Measurements from ENCODE around the gene ADIRF.
"Not testable (repeated sequence)": the region's sequence is repeated elsewhere in the genome, so short reads cannot be mapped to it uniquely, and the experiment has no call there.

- TF ChIP-seq, protein P1, sequence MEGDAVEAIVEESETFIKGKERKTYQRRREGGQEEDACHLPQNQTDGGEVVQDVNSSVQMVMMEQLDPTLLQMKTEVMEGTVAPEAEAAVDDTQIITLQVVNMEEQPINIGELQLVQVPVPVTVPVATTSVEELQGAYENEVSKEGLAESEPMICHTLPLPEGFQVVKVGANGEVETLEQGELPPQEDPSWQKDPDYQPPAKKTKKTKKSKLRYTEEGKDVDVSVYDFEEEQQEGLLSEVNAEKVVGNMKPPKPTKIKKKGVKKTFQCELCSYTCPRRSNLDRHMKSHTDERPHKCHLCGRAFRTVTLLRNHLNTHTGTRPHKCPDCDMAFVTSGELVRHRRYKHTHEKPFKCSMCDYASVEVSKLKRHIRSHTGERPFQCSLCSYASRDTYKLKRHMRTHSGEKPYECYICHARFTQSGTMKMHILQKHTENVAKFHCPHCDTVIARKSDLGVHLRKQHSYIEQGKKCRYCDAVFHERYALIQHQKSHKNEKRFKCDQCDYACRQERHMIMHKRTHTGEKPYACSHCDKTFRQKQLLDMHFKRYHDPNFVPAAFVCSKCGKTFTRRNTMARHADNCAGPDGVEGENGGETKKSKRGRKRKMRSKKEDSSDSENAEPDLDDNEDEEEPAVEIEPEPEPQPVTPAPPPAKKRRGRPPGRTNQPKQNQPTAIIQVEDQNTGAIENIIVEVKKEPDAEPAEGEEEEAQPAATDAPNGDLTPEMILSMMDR (IDR thresholded peaks at IDR 0.05) = not testable (repeated sequence)
- not testable (repeated sequence) for TF ChIP-seq POLR2A (IDR thresholded peaks at IDR 0.05)
Measured at GRCh38 chr10:87007674-87008073, 39.4 kb downstream of the ADIRF start.
